ENCODE results near the gene ATP1A1.

The ATP1A1 gene

DNA sequence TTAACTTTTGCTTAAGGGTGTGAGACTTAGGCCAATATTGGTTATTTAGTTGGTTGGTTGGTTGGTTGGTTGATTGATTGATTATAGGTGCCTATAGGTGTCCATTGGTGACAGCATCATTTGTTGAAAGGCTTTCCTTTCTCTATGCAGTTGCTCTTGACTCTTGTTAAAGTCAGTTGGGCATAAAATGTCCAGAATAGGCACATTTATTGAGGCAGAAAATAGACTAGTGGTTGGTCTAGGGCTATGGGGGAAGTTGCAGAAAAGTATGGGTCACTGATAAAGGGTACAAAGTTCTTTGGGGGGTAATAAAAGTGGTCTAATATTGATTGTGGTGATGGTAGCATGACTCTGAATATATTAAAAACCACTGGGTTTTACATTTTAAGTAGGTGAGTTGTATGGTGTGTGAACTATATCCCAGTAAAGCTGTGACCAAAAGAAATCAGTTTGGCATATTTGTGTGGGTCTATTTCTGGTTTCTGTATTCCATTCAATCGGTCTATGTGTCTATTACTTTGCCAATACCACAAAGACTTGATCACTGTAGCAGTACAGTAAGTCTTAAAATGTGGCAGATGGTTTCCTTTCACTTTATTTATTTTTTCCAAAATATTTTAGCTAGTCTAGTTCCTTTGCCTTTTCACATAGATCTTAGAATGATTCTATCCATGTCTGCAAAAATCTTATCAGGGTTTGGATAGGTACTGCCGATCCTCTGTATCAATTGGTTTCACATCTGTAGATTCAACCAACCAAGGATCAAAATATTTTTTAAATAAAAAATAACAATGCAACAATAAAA lies 63.0 kb downstream of the ATP1A1 start:
- no peak overlapping the region for H3K4me2 ChIP-seq (ENCODE audit: low read length)
- H3K36me3 ChIP-seq (ENCODE audit: insufficient read depth, low read length): no peaks in the 10 kb centered on the region
- H3K27me3 ChIP-seq (ENCODE audit: control insufficient read depth, insufficient read depth, low read length): peaks cover 9% of the 10 kb centered on the region

DNA sequence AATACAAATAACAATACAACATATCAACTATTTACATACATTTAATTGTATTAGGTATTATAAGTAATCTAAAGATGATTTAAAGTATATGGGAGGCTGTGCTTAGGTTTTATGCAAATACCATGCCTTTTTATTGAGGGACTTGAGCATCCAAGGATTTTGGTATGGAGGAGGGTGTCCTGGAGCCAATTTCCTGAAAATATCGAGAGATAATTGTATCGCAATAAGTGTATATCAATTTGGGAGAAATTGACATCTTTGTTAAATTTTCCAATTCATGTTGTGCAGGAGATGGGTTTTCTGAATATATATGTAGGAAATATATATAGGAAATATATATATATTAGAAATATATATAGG lies 63.5 kb downstream of the ATP1A1 start:
- no peaks in the 10 kb centered on the region for H3K9me3 ChIP-seq (replicated peaks; ENCODE audit: low read length)

More for the DNA sequence above, 63.0 kb downstream of the ATP1A1 start:
- Histone ChIP-seq H3K9me3 (replicated peaks; ENCODE audit: low read length) (no peaks in the 10 kb centered on the region), H3K4me3 (ENCODE audit: low read length) (no peak overlapping the region), H3K9ac (ENCODE audit: low read depth, low read length) (no peak overlapping the region), H3K4me1 (ENCODE audit: control insufficient read depth, insufficient read depth, low read length) (peaks cover 11% of the 10 kb centered on the region)

DNA sequence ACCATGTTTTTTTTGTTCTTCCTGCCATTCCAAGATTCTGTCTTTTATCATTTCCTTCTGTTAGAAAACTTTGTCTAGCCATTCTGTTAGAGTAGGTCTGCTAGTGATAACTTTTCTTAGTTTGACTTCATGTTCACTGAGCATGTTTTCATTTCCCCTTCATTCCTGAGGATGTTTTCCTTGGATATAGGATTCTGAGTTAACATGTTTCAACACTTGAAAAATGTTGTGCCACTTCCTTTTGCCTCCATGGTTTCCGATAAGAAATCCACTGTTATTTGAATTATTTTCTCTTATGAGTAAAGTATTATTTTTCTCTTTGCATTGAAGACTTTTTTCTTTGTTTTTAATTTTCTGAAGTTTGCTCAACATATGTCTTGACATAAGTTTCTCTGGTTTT lies 66.7 kb downstream of the ATP1A1 start:
- Histone ChIP-seq H3K4me2 (ENCODE audit: low read length) (no peak overlapping the region), H3K9ac (ENCODE audit: low read depth, low read length) (no peak overlapping the region), H3K4me3 (ENCODE audit: low read length) (no peak overlapping the region), H3K36me3 (ENCODE audit: insufficient read depth, low read length) (no peaks in the 10 kb centered on the region), H3K27me3 (ENCODE audit: control insufficient read depth, insufficient read depth, low read length) (peaks cover 23% of the 10 kb centered on the region), H3K9me3 (replicated peaks; ENCODE audit: low read length) (no peaks in the 10 kb centered on the region), H3K4me1 (ENCODE audit: control insufficient read depth, insufficient read depth, low read length) (no peaks in the 10 kb centered on the region)

More for the DNA sequence above, 63.5 kb downstream of the ATP1A1 start:
- Histone ChIP-seq H3K27me3 (ENCODE audit: control insufficient read depth, insufficient read depth, low read length) (peaks cover 10% of the 10 kb centered on the region), H3K36me3 (ENCODE audit: insufficient read depth, low read length) (no peaks in the 10 kb centered on the region), H3K9ac (ENCODE audit: low read depth, low read length) (no peak overlapping the region), H3K4me3 (ENCODE audit: low read length) (no peak overlapping the region), H3K4me1 (ENCODE audit: control insufficient read depth, insufficient read depth, low read length) (peaks cover 11% of the 10 kb centered on the region), H3K4me2 (ENCODE audit: low read length) (no peak overlapping the region)

DNA sequence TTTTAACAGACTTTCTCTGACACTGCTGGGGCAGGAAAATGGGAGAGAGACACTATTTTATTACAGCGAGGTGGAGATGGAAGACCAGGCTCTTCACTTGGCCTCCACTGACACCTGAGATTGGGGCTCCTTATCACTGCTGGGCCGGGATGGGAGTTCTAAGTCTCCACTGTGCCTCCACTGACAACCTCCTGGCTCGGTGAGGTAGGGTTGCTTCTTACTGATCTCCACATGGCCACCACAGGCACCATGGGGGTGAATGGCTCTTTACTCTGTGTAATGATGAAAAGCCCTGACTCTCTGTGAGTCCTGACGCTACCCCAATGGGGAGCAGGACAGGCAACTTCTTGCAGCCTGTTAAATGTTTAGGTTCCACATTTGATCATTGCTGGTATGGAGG lies 67.7 kb downstream of the ATP1A1 start:
- no peaks in the 10 kb centered on the region for H3K9me3 ChIP-seq (replicated peaks; ENCODE audit: low read length)

DNA sequence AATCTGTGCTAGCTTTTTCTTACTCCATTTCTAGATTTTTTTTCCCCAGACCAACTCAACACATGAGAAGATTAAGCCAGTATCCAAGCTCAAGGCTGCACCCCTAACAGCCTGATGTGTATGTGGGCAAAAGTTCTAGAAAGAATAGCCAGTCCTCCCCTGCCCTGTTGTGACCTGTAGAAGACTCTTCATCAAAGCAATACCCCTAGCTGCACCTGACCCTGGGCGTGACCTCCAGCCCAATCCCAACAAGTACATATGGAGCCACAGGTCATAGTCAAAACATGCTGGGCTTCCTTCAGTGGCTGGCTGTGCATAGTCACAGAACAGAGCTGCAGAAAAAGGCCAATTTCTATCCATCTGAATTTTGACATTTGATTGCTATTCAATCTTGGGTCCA lies 72.5 kb downstream of the ATP1A1 start:
- no peak overlapping the region for H3K4me2 ChIP-seq (ENCODE audit: low read length)
- no peaks in the 10 kb centered on the region for H3K4me1 ChIP-seq (ENCODE audit: control insufficient read depth, insufficient read depth, low read length)
- no peak overlapping the region for H3K4me3 ChIP-seq (ENCODE audit: low read length)
- H3K36me3 ChIP-seq (ENCODE audit: insufficient read depth, low read length): no peaks in the 10 kb centered on the region
- peaks cover 40% of the 10 kb centered on the region for H3K27me3 ChIP-seq (ENCODE audit: control insufficient read depth, insufficient read depth, low read length)
- no peak overlapping the region for H3K9ac ChIP-seq (ENCODE audit: low read depth, low read length)
- no peaks in the 10 kb centered on the region for H3K9me3 ChIP-seq (replicated peaks; ENCODE audit: low read length)

More for the DNA sequence above, 67.7 kb downstream of the ATP1A1 start:
- no peaks in the 10 kb centered on the region for H3K4me1 ChIP-seq (ENCODE audit: control insufficient read depth, insufficient read depth, low read length)
- peaks cover 28% of the 10 kb centered on the region for H3K27me3 ChIP-seq (ENCODE audit: control insufficient read depth, insufficient read depth, low read length)
- no peak overlapping the region for H3K4me2 ChIP-seq (ENCODE audit: low read length)
- no peaks in the 10 kb centered on the region for H3K36me3 ChIP-seq (ENCODE audit: insufficient read depth, low read length)
- no peak overlapping the region for H3K9ac ChIP-seq (ENCODE audit: low read depth, low read length)
- H3K4me3 ChIP-seq (ENCODE audit: low read length): no peak overlapping the region

DNA sequence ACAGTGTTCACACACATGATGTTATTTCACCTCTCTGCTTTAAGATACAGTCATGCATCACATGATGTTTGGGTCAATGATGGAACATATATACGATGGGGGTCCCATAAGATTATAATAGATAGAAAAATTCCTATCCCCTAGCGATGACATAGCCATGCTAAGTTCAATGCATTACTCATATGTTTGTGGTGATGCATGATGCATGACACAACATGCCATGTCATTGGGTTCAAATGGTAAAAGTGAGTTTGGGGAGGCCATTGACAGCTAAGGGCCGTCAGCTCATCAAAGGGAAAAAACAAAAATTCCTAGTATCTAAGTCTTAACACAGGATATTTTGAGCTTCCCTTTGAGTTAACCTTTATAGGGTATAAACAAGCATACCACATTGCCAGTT lies 73.6 kb downstream of the ATP1A1 start:
- no peaks in the 10 kb centered on the region for H3K4me1 ChIP-seq (ENCODE audit: control insufficient read depth, insufficient read depth, low read length)
- no peak overlapping the region for H3K9ac ChIP-seq (ENCODE audit: low read depth, low read length)
- no peak overlapping the region for H3K4me3 ChIP-seq (ENCODE audit: low read length)
- peaks cover 39% of the 10 kb centered on the region for H3K27me3 ChIP-seq (ENCODE audit: control insufficient read depth, insufficient read depth, low read length)
- no peaks in the 10 kb centered on the region for H3K36me3 ChIP-seq (ENCODE audit: insufficient read depth, low read length)
- H3K4me2 ChIP-seq (ENCODE audit: low read length): no peak overlapping the region
- no peaks in the 10 kb centered on the region for H3K9me3 ChIP-seq (replicated peaks; ENCODE audit: low read length)

DNA sequence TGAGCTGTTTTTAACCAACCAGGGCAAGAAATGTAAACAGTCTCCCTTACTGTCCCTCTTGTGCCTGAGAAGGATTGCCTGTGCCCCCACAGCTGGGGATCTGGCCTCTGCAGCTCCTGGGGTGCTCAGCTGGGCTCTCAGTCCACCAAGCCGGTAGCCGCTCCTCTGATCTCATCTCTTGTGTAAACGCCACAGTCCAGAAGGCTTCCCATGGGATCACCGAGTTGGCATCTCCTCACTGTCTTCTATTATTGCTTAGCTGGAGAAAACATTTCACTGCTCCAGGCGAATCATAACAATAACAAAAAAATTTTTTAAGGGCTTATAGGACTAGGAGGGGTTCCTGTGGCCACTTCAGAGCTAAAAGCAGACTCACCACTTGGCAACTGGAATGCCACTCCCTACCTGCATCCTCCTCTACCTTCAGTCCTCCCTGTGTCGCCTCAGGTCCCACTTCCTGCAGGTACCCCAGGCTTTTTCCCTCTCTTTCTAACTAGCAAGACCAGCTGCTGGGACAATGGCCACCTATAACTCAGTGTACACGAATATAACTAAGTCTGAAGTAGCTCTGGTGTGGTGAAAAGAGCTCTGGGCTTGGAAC lies 75.8 kb downstream of the ATP1A1 start:
- Histone ChIP-seq H3K4me1 (ENCODE audit: control insufficient read depth, insufficient read depth, low read length) (no peaks in the 10 kb centered on the region), H3K9ac (ENCODE audit: low read depth, low read length) (no peak overlapping the region), H3K4me3 (ENCODE audit: low read length) (no peak overlapping the region), H3K4me2 (ENCODE audit: low read length) (no peak overlapping the region), H3K36me3 (ENCODE audit: insufficient read depth, low read length) (no peaks in the 10 kb centered on the region), H3K9me3 (replicated peaks; ENCODE audit: low read length) (no peaks in the 10 kb centered on the region), H3K27me3 (ENCODE audit: control insufficient read depth, insufficient read depth, low read length) (peaks cover 33% of the 10 kb centered on the region)

DNA sequence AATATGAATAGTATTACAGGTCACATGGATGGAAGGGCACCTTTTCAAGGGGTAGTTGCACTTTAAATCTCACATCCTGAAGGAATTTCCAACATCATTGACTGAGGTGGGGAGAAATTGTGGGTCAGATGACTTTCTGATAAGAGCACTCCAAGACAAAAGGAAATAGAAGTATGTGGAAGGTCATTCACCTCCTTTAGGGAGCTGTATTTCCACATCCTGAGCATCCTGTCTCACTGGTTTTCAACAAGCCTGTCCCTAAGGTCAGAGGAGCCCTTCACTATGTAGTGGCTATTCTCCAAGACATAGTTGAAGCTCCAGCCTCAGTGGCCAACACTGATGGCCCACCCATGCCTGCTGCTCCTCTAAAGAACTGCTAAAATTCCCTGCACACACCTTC lies 76.5 kb downstream of the ATP1A1 start:
- Histone ChIP-seq H3K9ac (ENCODE audit: low read depth, low read length) (no peak overlapping the region), H3K9me3 (replicated peaks; ENCODE audit: low read length) (no peaks in the 10 kb centered on the region), H3K36me3 (ENCODE audit: insufficient read depth, low read length) (no peaks in the 10 kb centered on the region), H3K4me3 (ENCODE audit: low read length) (no peak overlapping the region), H3K4me1 (ENCODE audit: control insufficient read depth, insufficient read depth, low read length) (no peaks in the 10 kb centered on the region), H3K27me3 (ENCODE audit: control insufficient read depth, insufficient read depth, low read length) (peaks cover 28% of the 10 kb centered on the region), H3K4me2 (ENCODE audit: low read length) (no peak overlapping the region)

DNA sequence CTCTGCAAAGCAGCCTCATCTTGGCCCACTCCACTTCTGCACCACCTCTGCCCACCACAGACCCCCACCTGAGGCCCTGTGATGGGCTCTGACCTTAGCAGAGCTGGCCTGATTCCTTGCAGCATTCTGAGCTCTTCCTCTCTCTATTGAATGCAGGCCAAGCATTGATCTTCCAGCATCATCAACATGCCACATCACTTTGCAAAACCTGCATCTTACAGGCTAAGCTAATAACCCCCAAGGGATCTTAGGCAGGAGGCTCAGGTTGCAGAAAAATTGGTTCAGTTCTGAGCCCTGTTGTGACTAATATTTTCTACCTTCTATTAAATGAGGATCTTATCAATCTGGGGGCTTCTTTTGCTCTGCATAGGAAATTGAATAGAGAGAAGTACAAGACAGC lies 78.7 kb downstream of the ATP1A1 start:
- Histone ChIP-seq H3K36me3 (ENCODE audit: insufficient read depth, low read length) (no peaks in the 10 kb centered on the region), H3K4me2 (ENCODE audit: low read length) (no peak overlapping the region), H3K9ac (ENCODE audit: low read depth, low read length) (no peak overlapping the region), H3K4me1 (ENCODE audit: control insufficient read depth, insufficient read depth, low read length) (no peaks in the 10 kb centered on the region), H3K9me3 (replicated peaks; ENCODE audit: low read length) (no peaks in the 10 kb centered on the region), H3K4me3 (ENCODE audit: low read length) (no peak overlapping the region), H3K27me3 (ENCODE audit: control insufficient read depth, insufficient read depth, low read length) (peaks cover 21% of the 10 kb centered on the region)

DNA sequence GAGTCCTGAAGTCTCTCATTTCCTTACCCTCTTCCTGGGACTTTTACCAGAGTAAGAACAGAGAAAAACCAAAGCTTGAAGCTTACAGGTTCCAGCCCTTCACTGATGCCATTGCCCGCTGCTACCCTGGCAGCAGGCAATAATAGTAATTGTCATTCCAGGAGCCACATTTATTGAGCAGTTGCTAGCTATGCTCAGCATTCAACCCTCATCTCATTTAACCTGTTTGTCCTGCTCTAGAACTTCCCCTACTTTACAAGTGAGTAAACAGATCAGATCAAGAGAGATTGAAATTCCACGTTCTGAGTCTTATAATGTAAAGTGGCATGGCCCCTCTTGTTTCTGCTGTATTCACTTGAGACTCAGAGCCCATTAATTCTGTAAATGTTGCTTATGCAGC lies 80.4 kb downstream of the ATP1A1 start:
- Histone ChIP-seq H3K9ac (ENCODE audit: low read depth, low read length) (no peak overlapping the region), H3K27me3 (ENCODE audit: control insufficient read depth, insufficient read depth, low read length) (peaks cover 16% of the 10 kb centered on the region), H3K36me3 (ENCODE audit: insufficient read depth, low read length) (no peaks in the 10 kb centered on the region), H3K4me2 (ENCODE audit: low read length) (no peak overlapping the region), H3K4me3 (ENCODE audit: low read length) (no peak overlapping the region), H3K9me3 (replicated peaks; ENCODE audit: low read length) (no peaks in the 10 kb centered on the region), H3K4me1 (ENCODE audit: control insufficient read depth, insufficient read depth, low read length) (no peaks in the 10 kb centered on the region)

DNA sequence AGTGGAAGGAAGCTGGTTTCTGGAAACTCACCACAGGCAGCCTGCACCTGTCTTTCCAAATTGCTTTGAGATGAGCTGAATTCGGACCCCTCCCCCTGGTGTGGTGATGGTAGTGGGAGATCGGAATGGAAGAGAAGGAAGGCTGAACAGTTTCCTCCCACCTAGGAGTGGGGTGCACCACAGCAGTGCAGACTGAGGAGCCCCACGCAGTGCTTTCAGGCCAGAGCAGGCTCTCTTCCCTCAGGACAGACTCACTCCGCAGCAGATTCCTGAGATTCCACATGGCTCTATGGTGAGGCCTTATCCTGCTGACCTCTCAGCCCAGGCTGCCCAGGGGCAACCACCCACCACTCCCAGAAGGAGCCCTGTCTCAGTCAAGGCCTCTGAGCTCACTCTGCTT lies 80.9 kb downstream of the ATP1A1 start:
- H3K9me3 ChIP-seq (replicated peaks; ENCODE audit: low read length): no peaks in the 10 kb centered on the region
- no peak overlapping the region for H3K4me2 ChIP-seq (ENCODE audit: low read length)
- no peaks in the 10 kb centered on the region for H3K36me3 ChIP-seq (ENCODE audit: insufficient read depth, low read length)
- peaks cover 16% of the 10 kb centered on the region for H3K27me3 ChIP-seq (ENCODE audit: control insufficient read depth, insufficient read depth, low read length)
- no peaks in the 10 kb centered on the region for H3K4me1 ChIP-seq (ENCODE audit: control insufficient read depth, insufficient read depth, low read length)
- no peak overlapping the region for H3K4me3 ChIP-seq (ENCODE audit: low read length)
- no peak overlapping the region for H3K9ac ChIP-seq (ENCODE audit: low read depth, low read length)

Measured in skeletal muscle satellite cell (primary cell).